ENCODE data around the gene EXOSC1.
"Not testable (repeated sequence)": the region's sequence is repeated elsewhere in the genome, so short reads cannot be mapped to it uniquely, and the experiment has no call there.

Gene EXOSC1

GRCh38 chr10:97483921-97484320 is 38.1 kb upstream of the EXOSC1 start:
- H3K27ac Mint-ChIP-seq: no peak overlapping the region
- H3K36me3 Mint-ChIP-seq (ENCODE audit: low read depth): peaks cover 35% of the 10 kb centered on the region
- no peaks in the 10 kb centered on the region for H3K9me3 Mint-ChIP-seq
- no peak overlapping the region for H3K4me3 Mint-ChIP-seq
- TF ChIP-seq CTCF (IDR thresholded peaks at IDR 0.05; ENCODE audit: unreplicated experiment in 3 of 3): no peak
- H3K4me1 Mint-ChIP-seq: no peaks in the 10 kb centered on the region
- no peaks in the 10 kb centered on the region for H3K27me3 Mint-ChIP-seq (ENCODE audit: low read depth)

- Mint-ChIP-seq H3K4me1 (no peaks in the 10 kb centered on the region), H3K27me3 (ENCODE audit: low read depth) (no peaks in the 10 kb centered on the region), H3K27ac (no peak overlapping the region), H3K4me3 (no peak overlapping the region), H3K9me3 (no peaks in the 10 kb centered on the region), H3K36me3 (ENCODE audit: low read depth) (peaks cover 35% of the 10 kb centered on the region)
- no peak for TF ChIP-seq CTCF (IDR thresholded peaks at IDR 0.05; ENCODE audit: unreplicated experiment in 3 of 3)
These were observed 37.7 kb upstream of the EXOSC1 start for GRCh38 chr10:97483506-97483905.

GRCh38 chr10:97482381-97482780 is 36.6 kb upstream of the EXOSC1 start:
- no peaks in the 10 kb centered on the region for H3K27me3 Mint-ChIP-seq (ENCODE audit: low read depth)
- H3K27ac Mint-ChIP-seq: no peak overlapping the region
- peaks cover 47% of the 10 kb centered on the region for H3K36me3 Mint-ChIP-seq (ENCODE audit: low read depth)
- H3K4me1 Mint-ChIP-seq: no peaks in the 10 kb centered on the region
- no peak for TF ChIP-seq CTCF (IDR thresholded peaks at IDR 0.05; ENCODE audit: unreplicated experiment in 3 of 3)
- H3K9me3 Mint-ChIP-seq: no peaks in the 10 kb centered on the region
- no peak overlapping the region for H3K4me3 Mint-ChIP-seq

GRCh38 chr10:97481071-97481470 is 35.3 kb upstream of the EXOSC1 start:
- H3K9me3 Mint-ChIP-seq: no peaks in the 10 kb centered on the region
- TF ChIP-seq CTCF (IDR thresholded peaks at IDR 0.05; ENCODE audit: unreplicated experiment in 3 of 3): no peak
- peaks cover 60% of the 10 kb centered on the region for H3K36me3 Mint-ChIP-seq (ENCODE audit: low read depth)
- no peak overlapping the region for H3K4me3 Mint-ChIP-seq
- no peaks in the 10 kb centered on the region for H3K4me1 Mint-ChIP-seq
- no peak overlapping the region for H3K27ac Mint-ChIP-seq
- no peaks in the 10 kb centered on the region for H3K27me3 Mint-ChIP-seq (ENCODE audit: low read depth)

GRCh38 chr10:97479939-97480338 is 34.1 kb upstream of the EXOSC1 start:
- TF ChIP-seq CTCF (IDR thresholded peaks at IDR 0.05; ENCODE audit: unreplicated experiment in 3 of 3): no peak
- Mint-ChIP-seq H3K27ac (no peak overlapping the region), H3K9me3 (no peaks in the 10 kb centered on the region), H3K4me1 (no peaks in the 10 kb centered on the region), H3K27me3 (ENCODE audit: low read depth) (no peaks in the 10 kb centered on the region), H3K36me3 (ENCODE audit: low read depth) (peaks cover 63% of the 10 kb centered on the region), H3K4me3 (no peak overlapping the region)

GRCh38 chr10:97479410-97479809 is 33.6 kb upstream of the EXOSC1 start:
- H3K9me3 Mint-ChIP-seq; H3K4me1 Mint-ChIP-seq; H3K27ac Mint-ChIP-seq; H3K27me3 Mint-ChIP-seq (ENCODE audit: low read depth); H3K4me3 Mint-ChIP-seq: not testable (repeated sequence)
- H3K36me3 Mint-ChIP-seq (ENCODE audit: low read depth): peaks cover 69% of the 10 kb centered on the region

All from nephron (organoid).